Testis (tissue), 2 donors: ENCODE measurements around the gene PPOX.

Experiments
- POLR2A ChIP-seq: fragments of 450-650 bp; IDR thresholded peaks from one replicate; pipeline ENCODE4 v1.6.1; 2017; ENCODE audit warnings: antibody characterized with exemption, mild to moderate bottlenecking, moderate library complexity
- TF ChIP-seq, protein P1 (sequence below), 3 experiments: fragments of 450-650 bp in 2 of 3; fragments of 200-600 bp in 1 of 3; sonication (generic) in 1 of 3; IDR thresholded peaks; one replicate each; pipeline ENCODE4 v1.5.1; 2016 to 2019; ENCODE audit warnings: antibody characterized with exemption in 3 of 3, mild to moderate bottlenecking in 2 of 3, moderate library complexity in 1 of 3

GRCh38 chr1:161206411-161207140 lies 40.4 kb downstream of the PPOX start:
- TF ChIP-seq, protein P1, sequence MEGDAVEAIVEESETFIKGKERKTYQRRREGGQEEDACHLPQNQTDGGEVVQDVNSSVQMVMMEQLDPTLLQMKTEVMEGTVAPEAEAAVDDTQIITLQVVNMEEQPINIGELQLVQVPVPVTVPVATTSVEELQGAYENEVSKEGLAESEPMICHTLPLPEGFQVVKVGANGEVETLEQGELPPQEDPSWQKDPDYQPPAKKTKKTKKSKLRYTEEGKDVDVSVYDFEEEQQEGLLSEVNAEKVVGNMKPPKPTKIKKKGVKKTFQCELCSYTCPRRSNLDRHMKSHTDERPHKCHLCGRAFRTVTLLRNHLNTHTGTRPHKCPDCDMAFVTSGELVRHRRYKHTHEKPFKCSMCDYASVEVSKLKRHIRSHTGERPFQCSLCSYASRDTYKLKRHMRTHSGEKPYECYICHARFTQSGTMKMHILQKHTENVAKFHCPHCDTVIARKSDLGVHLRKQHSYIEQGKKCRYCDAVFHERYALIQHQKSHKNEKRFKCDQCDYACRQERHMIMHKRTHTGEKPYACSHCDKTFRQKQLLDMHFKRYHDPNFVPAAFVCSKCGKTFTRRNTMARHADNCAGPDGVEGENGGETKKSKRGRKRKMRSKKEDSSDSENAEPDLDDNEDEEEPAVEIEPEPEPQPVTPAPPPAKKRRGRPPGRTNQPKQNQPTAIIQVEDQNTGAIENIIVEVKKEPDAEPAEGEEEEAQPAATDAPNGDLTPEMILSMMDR (IDR thresholded peaks at IDR 0.05) = no peak
- no peak for TF ChIP-seq POLR2A
